ENCODE data around the gene STAT1. TPM values are rescaled to one million over a fixed set of nuclear protein-coding genes. Genes with fewer than 3 reads are reported as not detected.

STAT1 gene
- total RNA-seq: 264 and 274 TPM in 2 replicates
- long read RNA-seq, full-length matches to known transcripts: 970 of 1,329 reads
- long read RNA-seq, partial matches to known transcripts: 269 of 1,329 reads
- long read RNA-seq, other reads (novel, unspliced or antisense): 90 of 1,329 reads

DNA sequence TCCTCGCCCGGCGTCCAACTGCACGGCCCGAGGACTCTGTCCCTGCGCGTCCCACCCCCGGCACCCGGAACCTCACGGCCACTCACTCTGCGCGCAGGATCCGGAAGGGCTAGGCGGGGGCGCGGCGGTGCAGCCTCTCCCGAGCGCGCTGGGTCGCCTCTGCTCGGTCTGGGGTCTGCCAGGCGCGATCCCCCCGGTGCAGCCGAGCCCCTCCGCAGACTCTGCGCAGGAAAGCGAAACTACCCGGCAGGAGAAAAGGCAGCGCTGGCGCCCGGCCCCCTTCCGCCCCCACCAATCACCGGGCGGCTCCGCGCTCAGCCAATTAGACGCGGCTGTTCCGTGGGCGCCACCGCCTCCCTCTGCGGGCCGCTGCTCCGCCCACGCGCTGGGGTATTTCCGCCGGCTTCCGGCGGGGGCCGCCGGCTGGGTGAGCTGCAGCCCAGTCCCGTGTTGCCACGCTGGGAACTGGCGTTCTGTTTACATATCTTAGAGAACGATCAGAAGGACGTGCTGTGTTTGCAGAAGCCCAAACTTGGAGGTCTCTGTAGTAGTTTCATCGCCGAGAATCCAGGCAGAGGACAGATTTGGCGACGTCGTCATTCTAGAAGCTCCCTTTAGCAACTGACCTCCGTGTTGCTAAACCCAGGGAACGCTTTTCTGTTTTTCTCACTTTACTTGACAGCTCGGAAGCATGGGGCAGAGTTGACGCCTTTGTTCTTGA lies at the start of gene STAT1:
STAT1 (minus strand) TSS at position 240 of the 721 bp plus-strand sequence. CDS start 4,168 bp downstream, outside the sequence.
- H3K27me3 Mint-ChIP-seq: no peaks in the 10 kb centered on the region
- peaks cover 20% of the 10 kb centered on the region for H3K4me1 Mint-ChIP-seq (ENCODE audit: low read depth)
- H3K27ac Mint-ChIP-seq: no peak within 1 kb of the TSS
- no peaks in the 10 kb centered on the region for H3K9me3 Mint-ChIP-seq (ENCODE audit: low read depth)
- TF ChIP-seq, protein P1, sequence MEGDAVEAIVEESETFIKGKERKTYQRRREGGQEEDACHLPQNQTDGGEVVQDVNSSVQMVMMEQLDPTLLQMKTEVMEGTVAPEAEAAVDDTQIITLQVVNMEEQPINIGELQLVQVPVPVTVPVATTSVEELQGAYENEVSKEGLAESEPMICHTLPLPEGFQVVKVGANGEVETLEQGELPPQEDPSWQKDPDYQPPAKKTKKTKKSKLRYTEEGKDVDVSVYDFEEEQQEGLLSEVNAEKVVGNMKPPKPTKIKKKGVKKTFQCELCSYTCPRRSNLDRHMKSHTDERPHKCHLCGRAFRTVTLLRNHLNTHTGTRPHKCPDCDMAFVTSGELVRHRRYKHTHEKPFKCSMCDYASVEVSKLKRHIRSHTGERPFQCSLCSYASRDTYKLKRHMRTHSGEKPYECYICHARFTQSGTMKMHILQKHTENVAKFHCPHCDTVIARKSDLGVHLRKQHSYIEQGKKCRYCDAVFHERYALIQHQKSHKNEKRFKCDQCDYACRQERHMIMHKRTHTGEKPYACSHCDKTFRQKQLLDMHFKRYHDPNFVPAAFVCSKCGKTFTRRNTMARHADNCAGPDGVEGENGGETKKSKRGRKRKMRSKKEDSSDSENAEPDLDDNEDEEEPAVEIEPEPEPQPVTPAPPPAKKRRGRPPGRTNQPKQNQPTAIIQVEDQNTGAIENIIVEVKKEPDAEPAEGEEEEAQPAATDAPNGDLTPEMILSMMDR (IDR thresholded peaks at IDR 0.05; ENCODE audit: unreplicated experiment): no peak
- H3K4me3 Mint-ChIP-seq (ENCODE audit: low read depth): no peak within 1 kb of the TSS
- peak; percentile 95 for DNase-seq (ENCODE audit: low spot score, unreplicated experiment)
- H3K36me3 Mint-ChIP-seq (ENCODE audit: insufficient read depth): peaks cover 6% of the 10 kb centered on the region

DNA sequence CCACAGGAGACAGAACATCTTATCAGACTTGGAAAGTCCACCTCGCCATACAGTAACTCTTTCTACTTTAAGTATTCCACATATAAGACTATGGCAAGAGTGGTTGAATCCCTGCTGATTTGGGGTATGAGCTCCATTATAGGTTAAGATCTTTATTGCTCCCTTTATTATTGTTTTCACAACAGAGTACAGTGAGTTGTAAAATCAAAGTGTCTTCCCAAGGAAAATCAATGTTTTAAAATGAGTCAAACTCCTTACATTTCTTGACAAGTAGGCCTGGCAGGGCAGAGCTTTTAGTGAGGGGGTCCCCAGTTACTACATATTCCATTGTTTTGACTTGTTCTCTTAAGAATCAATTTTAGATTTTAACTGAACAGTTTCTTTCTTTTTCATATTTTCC lies 49.6 kb upstream of the STAT1 start:
- H3K27me3 Mint-ChIP-seq: no peaks in the 10 kb centered on the region
- no peak overlapping the region for H3K4me3 Mint-ChIP-seq (ENCODE audit: low read depth)
- no peak overlapping the region for H3K27ac Mint-ChIP-seq
- H3K9me3 Mint-ChIP-seq (ENCODE audit: low read depth): no peaks in the 10 kb centered on the region
- peaks cover 9% of the 10 kb centered on the region for H3K4me1 Mint-ChIP-seq (ENCODE audit: low read depth)
- TF ChIP-seq, protein P1 (IDR thresholded peaks at IDR 0.05; ENCODE audit: unreplicated experiment): no peak
- peaks cover 15% of the 10 kb centered on the region for H3K36me3 Mint-ChIP-seq (ENCODE audit: insufficient read depth)
- no peak for DNase-seq (ENCODE audit: low spot score, unreplicated experiment)

DNA sequence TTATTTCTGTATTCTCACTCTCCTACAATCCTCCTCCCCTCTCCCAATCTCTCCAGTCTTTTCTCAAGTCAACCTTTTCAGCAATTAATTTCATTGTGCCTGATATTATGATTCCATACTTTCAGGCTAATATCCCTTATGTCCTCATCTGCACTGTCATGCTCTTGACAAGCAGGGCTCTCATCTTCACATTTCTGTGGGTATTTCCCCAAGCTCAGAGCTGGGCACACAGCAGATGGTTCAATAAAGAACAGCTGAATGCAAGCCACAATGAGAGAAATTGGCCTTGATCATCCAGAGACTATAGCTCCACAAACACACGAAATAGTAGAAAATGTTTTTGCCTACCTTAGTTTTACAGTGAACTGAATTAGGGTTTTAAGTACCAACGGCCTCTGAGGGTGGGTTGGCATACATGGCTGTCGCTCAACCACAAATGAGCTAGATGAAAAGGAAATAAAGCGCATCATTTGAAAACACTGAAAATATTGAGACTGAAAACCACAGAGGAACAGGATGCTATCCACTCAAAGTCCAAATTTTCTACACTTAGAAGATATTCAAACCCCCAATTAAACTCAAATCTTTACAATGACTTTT lies 47.5 kb upstream of the STAT1 start:
- H3K9me3 Mint-ChIP-seq (ENCODE audit: low read depth): no peaks in the 10 kb centered on the region
- H3K4me3 Mint-ChIP-seq (ENCODE audit: low read depth): no peak overlapping the region
- no peak for DNase-seq (ENCODE audit: low spot score, unreplicated experiment)
- H3K36me3 Mint-ChIP-seq (ENCODE audit: insufficient read depth): peaks cover 17% of the 10 kb centered on the region
- H3K4me1 Mint-ChIP-seq (ENCODE audit: low read depth): peaks cover 4% of the 10 kb centered on the region
- TF ChIP-seq, protein P1 (IDR thresholded peaks at IDR 0.05; ENCODE audit: unreplicated experiment): no peak
- H3K27me3 Mint-ChIP-seq: no peaks in the 10 kb centered on the region
- H3K27ac Mint-ChIP-seq: no peak overlapping the region

DNA sequence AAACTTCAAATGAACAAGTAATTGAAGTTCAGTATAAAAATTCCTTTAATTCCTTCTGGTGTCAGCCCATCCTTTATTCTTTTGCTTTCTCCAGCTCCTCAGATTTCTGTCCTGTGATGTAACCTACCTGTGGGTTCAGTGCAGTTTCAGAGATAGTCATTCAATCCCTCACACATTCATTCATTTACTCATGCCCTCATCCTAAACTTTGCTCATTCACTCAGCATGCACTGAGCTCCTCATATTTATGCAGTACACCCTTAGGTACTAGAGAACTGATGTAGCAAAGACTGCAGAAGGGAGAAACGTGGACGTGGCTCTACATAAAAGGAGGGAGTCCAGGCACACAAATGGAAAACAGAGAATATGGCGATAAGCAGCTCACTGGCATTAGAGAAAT lies 45.3 kb upstream of the STAT1 start:
- no peaks in the 10 kb centered on the region for H3K4me1 Mint-ChIP-seq (ENCODE audit: low read depth)
- peaks cover 14% of the 10 kb centered on the region for H3K36me3 Mint-ChIP-seq (ENCODE audit: insufficient read depth)
- no peak overlapping the region for H3K27ac Mint-ChIP-seq
- H3K27me3 Mint-ChIP-seq: no peaks in the 10 kb centered on the region
- TF ChIP-seq, protein P1 (IDR thresholded peaks at IDR 0.05; ENCODE audit: unreplicated experiment): no peak
- DNase-seq (ENCODE audit: low spot score, unreplicated experiment): no peak
- H3K4me3 Mint-ChIP-seq (ENCODE audit: low read depth): no peak overlapping the region
- no peaks in the 10 kb centered on the region for H3K9me3 Mint-ChIP-seq (ENCODE audit: low read depth)

DNA sequence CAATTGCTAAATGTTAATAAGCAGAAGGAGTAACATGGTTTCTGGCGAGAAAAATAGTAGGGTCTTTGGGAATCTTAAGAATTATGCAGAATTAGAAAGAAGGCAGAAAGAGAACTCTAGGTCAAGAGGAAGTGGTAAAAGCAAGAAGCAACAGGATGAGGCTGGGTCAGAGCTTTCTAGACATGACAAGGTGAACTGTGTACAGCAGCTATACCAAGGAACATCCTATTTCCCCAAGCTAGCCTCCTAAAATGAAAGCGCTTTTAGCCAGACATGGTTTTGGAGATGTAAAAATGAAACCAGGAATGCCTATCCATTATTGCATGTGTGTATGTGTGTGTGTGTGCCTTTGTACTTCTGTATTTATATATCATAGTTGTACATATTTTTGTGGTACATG lies 42.3 kb upstream of the STAT1 start:
- Mint-ChIP-seq H3K36me3 (ENCODE audit: insufficient read depth) (peaks cover 7% of the 10 kb centered on the region), H3K4me1 (ENCODE audit: low read depth) (no peaks in the 10 kb centered on the region), H3K9me3 (ENCODE audit: low read depth) (no peaks in the 10 kb centered on the region), H3K27ac (no peak overlapping the region), H3K4me3 (ENCODE audit: low read depth) (no peak overlapping the region), H3K27me3 (no peaks in the 10 kb centered on the region)
- TF ChIP-seq, protein P1 (IDR thresholded peaks at IDR 0.05; ENCODE audit: unreplicated experiment): no peak
- no peak for DNase-seq (ENCODE audit: low spot score, unreplicated experiment)
